ENCODE results near the gene KATNB1. TPM values are rescaled to one million over a fixed set of nuclear protein-coding genes. Genes with fewer than 3 reads are reported as not detected.

The KATNB1 gene
- polyA plus RNA-seq, 1 of the 3 experiments (the other 2 are of a cell fraction), result 43.7 TPM

DNA sequence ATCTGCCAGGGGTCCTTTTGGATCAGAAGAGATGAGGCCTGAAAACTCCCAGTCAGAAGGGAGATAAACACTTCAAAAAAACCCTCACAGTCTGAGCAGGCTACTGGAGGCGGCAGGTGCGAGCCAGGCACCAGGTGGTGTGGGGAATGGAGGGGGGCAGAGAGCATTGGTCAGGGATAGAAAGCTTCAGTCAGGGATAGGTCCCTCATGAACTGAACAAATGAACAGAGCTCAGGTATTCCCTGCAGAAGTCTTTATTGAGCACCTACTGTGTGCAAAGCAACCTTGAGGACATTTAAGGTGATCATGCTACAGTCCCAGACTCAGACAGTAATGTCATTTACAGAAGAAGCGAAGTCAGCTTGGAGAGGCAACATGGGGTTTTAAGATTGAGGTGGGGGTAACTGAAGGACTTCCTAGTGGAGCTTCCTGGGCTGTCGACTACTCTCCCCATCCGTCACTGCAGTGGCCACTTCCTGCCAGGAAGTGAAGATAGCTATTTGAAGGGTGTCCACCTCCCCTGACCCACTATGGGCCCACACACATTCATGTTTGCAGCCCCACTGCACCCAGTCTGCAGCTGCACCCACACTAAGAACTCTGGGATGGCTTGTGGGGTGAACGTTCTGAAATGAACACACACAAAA lies 63.5 kb downstream of the KATNB1 start:
- Histone ChIP-seq H4K20me1 (ENCODE audit: insufficient read depth) (peaks cover 51% of the 10 kb centered on the region), H3K27ac (ENCODE audit: low read depth in 2 of 2, low read length in 1 of 2) (no peak overlapping the region), H3K4me3 (ENCODE audit: low read depth in 2 of 2, low read length in 1 of 2) (peak overlapping the region in 1 of 2 experiments; percentile 21; a peak in 2 of 4 replicates), H3K9me3 (no peaks in the 10 kb centered on the region), H3K9me2 (no peaks in the 10 kb centered on the region), H3K9ac (no peak overlapping the region), H3K27me3 (ENCODE audit: insufficient read depth) (no peaks in the 10 kb centered on the region), H3F3A (replicated peaks; ENCODE audit: insufficient read depth) (peaks cover under 1% of the 10 kb centered on the region), H2AFZ (ENCODE audit: low read depth) (no peak overlapping the region), H3K4me2 (peak overlapping the region; percentile 26; the same call in 1 of the 2 replicates), H3K79me2 (ENCODE audit: insufficient read depth) (peaks cover 78% of the 10 kb centered on the region), H3K36me3 (replicated peaks in 1 of 2; ENCODE audit: control insufficient read depth in 1 of 2, insufficient read depth in 2 of 2, low read length in 1 of 2) (peaks cover 15 to 17% of the 10 kb centered on the region in 2 experiments), H3K4me1 (ENCODE audit: control insufficient read depth in 1 of 2, insufficient read depth in 2 of 2, low read depth in 1 of 2, low read length in 1 of 2) (peaks cover 29 to 30% of the 10 kb centered on the region in 2 experiments; a peak in 2 of 4 replicates)
- CTCF ChIA-PET, result interaction anchor here (1.4 to 2.1 kb wide), 3 partner anchors 11 to 64 kb away, joined by 4 to 8 read pairs (median 5); no protein-coding TSS in a partner anchor
- WGBS (ENCODE audit: low lambda C conversion rate), result 81% methylated on average over 6 of the region's 6 CpGs
- DNase-seq, result peak; percentile 15
- TF ChIP-seq, protein P1, sequence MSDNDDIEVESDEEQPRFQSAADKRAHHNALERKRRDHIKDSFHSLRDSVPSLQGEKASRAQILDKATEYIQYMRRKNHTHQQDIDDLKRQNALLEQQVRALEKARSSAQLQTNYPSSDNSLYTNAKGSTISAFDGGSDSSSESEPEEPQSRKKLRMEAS (IDR thresholded peaks at IDR 0.05; ENCODE audit: low read depth), result no peak
- no peak for TF ChIP-seq SIN3A (IDR thresholded peaks at IDR 0.05; ENCODE audit: borderline replicate concordance, low read depth, low read length)
- TF ChIP-seq, protein P2, sequence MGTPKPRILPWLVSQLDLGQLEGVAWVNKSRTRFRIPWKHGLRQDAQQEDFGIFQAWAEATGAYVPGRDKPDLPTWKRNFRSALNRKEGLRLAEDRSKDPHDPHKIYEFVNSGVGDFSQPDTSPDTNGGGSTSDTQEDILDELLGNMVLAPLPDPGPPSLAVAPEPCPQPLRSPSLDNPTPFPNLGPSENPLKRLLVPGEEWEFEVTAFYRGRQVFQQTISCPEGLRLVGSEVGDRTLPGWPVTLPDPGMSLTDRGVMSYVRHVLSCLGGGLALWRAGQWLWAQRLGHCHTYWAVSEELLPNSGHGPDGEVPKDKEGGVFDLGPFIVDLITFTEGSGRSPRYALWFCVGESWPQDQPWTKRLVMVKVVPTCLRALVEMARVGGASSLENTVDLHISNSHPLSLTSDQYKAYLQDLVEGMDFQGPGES (IDR thresholded peaks at IDR 0.05; ENCODE audit: low read depth, low read length), result no peak
- TF ChIP-seq JUND (IDR thresholded peaks at IDR 0.05), result no peak
- TF ChIP-seq GATA2 (CRISPR knock-in tag; IDR thresholded peaks at IDR 0.05), result no peak
- no peak for TF ChIP-seq EP300 (IDR thresholded peaks at IDR 0.05; ENCODE audit: borderline replicate concordance in 1 of 2, low read depth in 1 of 2, low read length in 1 of 2)
- TF ChIP-seq MXI1 (IDR thresholded peaks at IDR 0.05; ENCODE audit: low read depth, low read length), result no peak
- TF ChIP-seq ELF1 (IDR thresholded peaks at IDR 0.05), result no peak
- no peak for TF ChIP-seq NFIC (IDR thresholded peaks at IDR 0.05; ENCODE audit: borderline replicate concordance)
- TF ChIP-seq MEF2A (IDR thresholded peaks at IDR 0.05; ENCODE audit: borderline replicate concordance, low read depth), result no peak
- TF ChIP-seq SMC3 (IDR thresholded peaks at IDR 0.05; ENCODE audit: low read depth, low read length), result no peak
- TF ChIP-seq FOSL2 (IDR thresholded peaks at IDR 0.05; ENCODE audit: borderline replicate concordance, low read depth), result no peak
- no peak for TF ChIP-seq TAF1 (IDR thresholded peaks at IDR 0.05; ENCODE audit: borderline replicate concordance, low read depth, low read length)
- no peak for TF ChIP-seq FOXM1 (IDR thresholded peaks at IDR 0.05; ENCODE audit: low read depth)
- POLR2A ChIA-PET, result interaction anchor here (0.6 kb wide), 1 partner anchor 52 kb away, joined by 3 read pairs; no protein-coding TSS in a partner anchor

DNA sequence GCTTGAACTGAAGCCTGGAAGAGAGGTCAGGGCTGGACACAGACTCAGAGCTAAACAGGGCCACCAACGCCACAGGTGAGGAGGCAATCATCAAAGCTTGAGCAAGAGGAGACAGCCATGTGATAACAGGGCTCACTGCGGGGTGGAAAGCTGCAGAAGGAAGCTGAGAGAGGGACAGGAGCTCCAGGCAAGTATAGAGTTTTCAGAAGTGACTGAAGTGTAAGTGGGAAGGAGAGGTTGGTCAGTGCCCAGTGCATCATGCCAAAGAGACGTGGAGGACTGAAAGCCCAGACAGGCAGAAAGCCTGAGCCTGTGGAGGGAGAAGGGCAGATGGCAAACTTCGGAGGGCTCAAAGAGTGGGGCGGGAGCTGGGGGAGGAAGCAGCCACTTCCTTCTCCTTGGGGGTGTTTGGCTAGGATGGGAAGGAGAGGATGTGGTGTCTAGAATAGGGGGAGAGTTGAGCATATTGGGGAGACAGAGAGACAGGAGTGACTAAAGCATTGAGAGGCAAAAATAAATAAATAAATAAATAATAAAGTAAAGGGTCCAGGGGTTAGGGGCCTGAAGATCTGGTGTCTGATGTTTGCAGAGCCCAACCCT lies 64.1 kb downstream of the KATNB1 start:
- Histone ChIP-seq H3K27me3 (ENCODE audit: insufficient read depth) (no peaks in the 10 kb centered on the region), H4K20me1 (ENCODE audit: insufficient read depth) (peaks cover 51% of the 10 kb centered on the region), H3K4me3 (ENCODE audit: low read depth in 2 of 2, low read length in 1 of 2) (peak overlapping the region in 1 of 2 experiments; percentile 21; a peak in 2 of 4 replicates), H3K9ac (no peak overlapping the region), H3K27ac (ENCODE audit: low read depth in 2 of 2, low read length in 1 of 2) (no peak overlapping the region), H3K9me3 (no peaks in the 10 kb centered on the region), H3F3A (replicated peaks; ENCODE audit: insufficient read depth) (peaks cover 3% of the 10 kb centered on the region), H3K36me3 (replicated peaks in 1 of 2; ENCODE audit: control insufficient read depth in 1 of 2, insufficient read depth in 2 of 2, low read length in 1 of 2) (peaks cover 11 to 15% of the 10 kb centered on the region in 2 experiments), H3K4me2 (peak overlapping the region; percentile 26; the same call in 1 of the 2 replicates), H3K4me1 (ENCODE audit: control insufficient read depth in 1 of 2, insufficient read depth in 2 of 2, low read depth in 1 of 2, low read length in 1 of 2) (peaks cover 29 to 30% of the 10 kb centered on the region in 2 experiments; a peak in 2 of 4 replicates), H3K79me2 (ENCODE audit: insufficient read depth) (peaks cover 72% of the 10 kb centered on the region), H3K9me2 (no peaks in the 10 kb centered on the region), H2AFZ (ENCODE audit: low read depth) (no peak overlapping the region)
- WGBS (ENCODE audit: low lambda C conversion rate), result 78% methylated on average over 4 of the region's 5 CpGs
- CTCF ChIA-PET, result interaction anchor here (1.4 to 2.1 kb wide), 3 partner anchors 12 to 64 kb away, joined by 4 to 8 read pairs (median 5); no protein-coding TSS in a partner anchor
- POLR2A ChIA-PET, result interaction anchor here (0.6 kb wide), 1 partner anchor 51 kb away, joined by 3 read pairs; no protein-coding TSS in a partner anchor
- peak; percentile 15 for DNase-seq
- no peak for TF ChIP-seq MXI1 (IDR thresholded peaks at IDR 0.05; ENCODE audit: low read depth, low read length)
- no peak for TF ChIP-seq CHD2 (IDR thresholded peaks at IDR 0.05; ENCODE audit: low read length, partially characterized antibody)
- TF ChIP-seq, protein P3, sequence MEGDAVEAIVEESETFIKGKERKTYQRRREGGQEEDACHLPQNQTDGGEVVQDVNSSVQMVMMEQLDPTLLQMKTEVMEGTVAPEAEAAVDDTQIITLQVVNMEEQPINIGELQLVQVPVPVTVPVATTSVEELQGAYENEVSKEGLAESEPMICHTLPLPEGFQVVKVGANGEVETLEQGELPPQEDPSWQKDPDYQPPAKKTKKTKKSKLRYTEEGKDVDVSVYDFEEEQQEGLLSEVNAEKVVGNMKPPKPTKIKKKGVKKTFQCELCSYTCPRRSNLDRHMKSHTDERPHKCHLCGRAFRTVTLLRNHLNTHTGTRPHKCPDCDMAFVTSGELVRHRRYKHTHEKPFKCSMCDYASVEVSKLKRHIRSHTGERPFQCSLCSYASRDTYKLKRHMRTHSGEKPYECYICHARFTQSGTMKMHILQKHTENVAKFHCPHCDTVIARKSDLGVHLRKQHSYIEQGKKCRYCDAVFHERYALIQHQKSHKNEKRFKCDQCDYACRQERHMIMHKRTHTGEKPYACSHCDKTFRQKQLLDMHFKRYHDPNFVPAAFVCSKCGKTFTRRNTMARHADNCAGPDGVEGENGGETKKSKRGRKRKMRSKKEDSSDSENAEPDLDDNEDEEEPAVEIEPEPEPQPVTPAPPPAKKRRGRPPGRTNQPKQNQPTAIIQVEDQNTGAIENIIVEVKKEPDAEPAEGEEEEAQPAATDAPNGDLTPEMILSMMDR (IDR thresholded peaks at IDR 0.05), result no peak
- no peak for TF ChIP-seq GATA2 (CRISPR knock-in tag; IDR thresholded peaks at IDR 0.05)
- TF ChIP-seq, protein P4, sequence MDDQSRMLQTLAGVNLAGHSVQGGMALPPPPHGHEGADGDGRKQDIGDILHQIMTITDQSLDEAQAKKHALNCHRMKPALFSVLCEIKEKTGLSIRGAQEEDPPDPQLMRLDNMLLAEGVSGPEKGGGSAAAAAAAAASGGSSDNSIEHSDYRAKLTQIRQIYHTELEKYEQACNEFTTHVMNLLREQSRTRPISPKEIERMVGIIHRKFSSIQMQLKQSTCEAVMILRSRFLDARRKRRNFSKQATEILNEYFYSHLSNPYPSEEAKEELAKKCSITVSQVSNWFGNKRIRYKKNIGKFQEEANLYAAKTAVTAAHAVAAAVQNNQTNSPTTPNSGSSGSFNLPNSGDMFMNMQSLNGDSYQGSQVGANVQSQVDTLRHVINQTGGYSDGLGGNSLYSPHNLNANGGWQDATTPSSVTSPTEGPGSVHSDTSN (IDR thresholded peaks at IDR 0.05), result no peak
- TF ChIP-seq TEAD4 (IDR thresholded peaks at IDR 0.05; ENCODE audit: borderline replicate concordance, insufficient read depth), result no peak
- TF ChIP-seq SMC3 (IDR thresholded peaks at IDR 0.05; ENCODE audit: low read depth, low read length), result no peak
- TF ChIP-seq RFX5 (IDR thresholded peaks at IDR 0.05; ENCODE audit: low read length), result no peak
- TF ChIP-seq ELF1 (IDR thresholded peaks at IDR 0.05), result no peak
- TF ChIP-seq TAF1 (IDR thresholded peaks at IDR 0.05; ENCODE audit: borderline replicate concordance, low read depth, low read length), result no peak
